GM21528 (cell line): ENCODE data around the gene ABCA4.

ENCODE experiments used
- ATAC-seq: cut with Tn5 transposase; IDR thresholded peaks from one replicate; pipeline ENCODE4 v1.9.1; 2021; ENCODE audit warnings: mild to moderate bottlenecking, moderate library complexity; ENCODE audit not compliant: unreplicated experiment, low FRiP score

ABCA4 gene

GRCh38 chr1:93988634-93989350, 132.2 kb downstream of the ABCA4 start:
- no peak for ATAC-seq

- ATAC-seq: no peak
Observed at GRCh38 chr1:93981274-93981667, 139.7 kb downstream of the ABCA4 start.

DNA sequence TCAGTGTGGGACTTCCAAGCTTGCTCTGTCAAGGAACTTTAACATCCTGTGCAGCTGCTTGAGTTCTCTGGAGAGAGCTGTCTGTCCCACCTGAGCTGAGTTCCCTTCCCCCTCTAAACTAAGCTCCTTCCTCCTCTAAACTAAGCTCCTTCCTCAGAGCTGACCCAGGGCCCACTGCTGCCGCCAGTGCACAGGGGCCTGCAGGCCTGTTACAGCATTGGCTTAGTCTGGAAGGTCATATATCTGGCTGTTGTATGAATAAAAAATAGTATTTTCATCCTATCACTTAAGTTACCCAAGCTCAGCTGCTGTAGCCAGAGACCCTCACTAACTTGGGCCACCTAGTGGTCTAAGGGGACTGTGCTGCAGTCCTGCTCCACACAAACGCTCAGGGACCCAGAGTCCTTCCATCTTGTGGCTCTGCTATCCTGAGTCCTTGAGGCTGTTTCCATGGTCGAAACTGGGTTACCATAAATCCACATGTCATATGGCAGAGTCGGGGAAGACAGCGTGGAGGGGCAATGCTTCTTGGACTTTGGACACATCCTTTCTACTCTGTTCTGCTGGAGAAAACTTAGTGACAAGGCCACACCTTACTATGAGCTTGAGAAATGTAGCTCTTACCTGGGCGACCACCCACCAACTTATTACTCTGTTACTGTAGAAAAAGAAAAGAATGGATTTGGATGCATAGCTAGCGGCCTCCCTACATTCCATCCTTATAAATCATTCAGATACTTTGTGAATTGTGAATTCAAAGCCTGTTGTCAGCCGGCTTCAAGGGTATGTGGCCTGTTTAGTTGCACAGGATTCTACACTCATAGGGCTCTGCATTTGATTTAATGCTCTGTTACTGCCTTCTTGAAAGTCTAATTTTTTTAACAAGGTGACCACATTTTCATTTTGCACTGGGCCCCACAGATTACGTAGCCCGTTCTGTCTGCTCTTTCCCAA, 140.4 kb downstream of the ABCA4 start:
- no peak for ATAC-seq

DNA sequence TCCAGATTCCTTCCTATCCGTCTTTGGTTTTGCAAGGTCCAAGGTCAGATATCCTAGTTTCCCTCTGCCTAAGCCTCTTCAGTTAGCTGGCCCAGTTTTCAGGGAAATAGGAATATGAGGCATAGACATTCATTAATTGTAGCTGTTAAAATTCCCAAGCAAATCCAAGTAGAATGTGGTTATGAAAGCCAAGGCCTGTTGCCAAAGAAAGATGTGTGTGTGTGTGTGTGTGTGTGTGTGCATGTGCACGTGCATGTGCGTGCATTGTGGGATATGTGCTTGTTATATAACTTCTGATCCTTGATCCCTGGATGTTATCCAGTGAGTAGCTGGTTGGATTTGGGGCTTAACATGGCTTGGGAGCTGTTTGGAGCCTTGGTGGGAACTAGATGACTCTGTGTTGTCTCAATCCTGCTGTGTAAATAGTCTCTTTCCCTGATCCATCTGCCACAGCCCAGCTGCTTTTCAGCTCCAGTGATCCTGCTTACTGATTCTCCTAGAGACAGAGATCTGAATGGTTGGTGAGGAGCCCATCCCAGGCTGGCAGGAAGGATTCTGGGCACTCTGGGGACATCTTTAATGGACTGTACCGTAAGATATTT, 141.1 kb downstream of the ABCA4 start:
- no peak for ATAC-seq

DNA sequence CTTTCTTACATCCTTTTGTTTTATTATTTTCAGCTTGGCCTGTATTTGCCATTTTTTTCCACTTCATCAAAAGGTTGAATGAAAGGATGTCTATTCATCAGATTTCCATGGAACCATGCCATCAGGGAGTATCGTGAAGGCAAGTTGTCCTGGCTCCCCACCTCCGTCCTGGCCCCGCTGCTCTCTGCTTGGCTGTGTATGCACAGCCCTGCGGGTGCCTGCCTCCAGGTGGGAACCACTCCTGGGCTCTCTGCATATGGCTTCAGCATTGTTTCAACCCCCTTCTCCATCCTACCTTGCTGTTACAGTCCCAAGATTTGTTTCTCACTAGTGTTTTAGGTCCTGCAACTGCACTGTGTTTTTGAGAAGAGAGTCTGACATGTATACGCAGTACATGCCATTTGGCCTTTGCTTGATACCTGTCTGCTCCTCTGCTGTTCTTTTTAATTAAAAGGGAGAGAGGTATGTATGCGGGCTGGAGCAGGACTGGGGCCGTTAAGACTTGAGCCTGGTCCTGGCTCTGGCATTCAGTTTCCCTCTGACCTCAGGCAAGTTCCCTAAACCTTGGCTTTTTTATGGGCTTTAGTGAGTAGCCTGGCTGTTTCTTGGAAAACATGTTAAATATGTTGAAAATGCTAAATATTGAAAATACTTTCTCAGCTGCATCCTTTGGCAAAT, 141.8 kb downstream of the ABCA4 start:
- ATAC-seq: no peak

DNA sequence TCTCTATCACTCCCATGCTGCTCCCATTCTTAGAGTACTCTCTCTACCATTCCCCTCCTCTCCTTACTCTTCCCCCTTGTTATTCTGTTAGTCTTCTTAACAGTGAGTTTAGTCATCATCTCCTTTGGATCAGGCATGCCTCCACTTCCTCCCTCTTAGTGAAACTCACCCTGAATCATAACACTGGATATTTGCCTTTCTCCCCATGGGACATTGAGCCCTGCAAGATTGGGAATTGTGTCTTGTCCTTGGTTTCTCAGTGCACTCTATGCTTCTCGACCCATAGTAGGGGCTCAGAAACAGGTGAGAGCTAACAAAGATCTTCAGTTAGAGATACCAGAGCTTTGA, 143.4 kb downstream of the ABCA4 start:
- no peak for ATAC-seq

DNA sequence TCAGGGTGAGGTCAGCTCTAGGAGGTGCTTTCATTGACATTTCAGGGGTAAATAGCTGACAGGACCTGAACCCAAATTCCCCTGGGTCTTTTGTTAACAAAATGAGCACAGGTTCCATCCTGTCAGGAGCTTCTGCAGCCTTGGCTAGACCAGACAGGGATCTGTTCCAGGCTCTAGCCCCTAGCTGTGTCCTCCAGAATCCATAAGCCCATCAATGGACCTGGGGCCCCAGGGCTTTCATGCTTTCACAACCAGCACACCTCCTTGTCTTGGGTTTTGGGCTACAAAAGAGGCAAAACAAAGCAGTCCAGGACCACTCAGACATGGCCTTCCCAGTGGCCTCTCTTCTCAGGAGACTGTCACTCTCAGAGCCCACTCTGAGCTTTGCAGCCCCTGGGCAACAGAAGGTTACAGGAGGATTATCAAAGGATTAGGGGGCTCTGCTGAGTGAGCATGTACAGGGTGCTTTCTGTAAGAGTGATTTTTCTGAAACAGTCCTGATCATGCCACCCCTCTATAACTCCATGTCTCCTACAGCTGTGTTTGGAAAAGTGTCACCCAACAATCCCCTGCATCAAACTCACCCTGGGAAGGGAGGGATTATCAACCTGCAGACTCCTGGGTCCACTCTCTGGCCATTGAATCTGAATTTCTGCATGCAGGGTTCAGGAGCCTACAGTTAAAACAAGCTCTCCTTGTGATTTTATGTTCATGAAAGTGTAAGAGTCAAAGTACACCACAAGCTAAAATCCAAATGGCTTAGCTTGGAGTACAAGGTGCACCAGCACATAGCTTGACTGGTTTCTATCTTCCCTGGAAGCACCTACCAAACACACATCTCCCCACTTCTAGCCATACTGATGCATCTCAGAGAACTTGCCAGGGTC, 144.0 kb downstream of the ABCA4 start:
- ATAC-seq: no peak

- no peak for ATAC-seq
Observed at GRCh38 chr1:93976291-93976690, 144.7 kb downstream of the ABCA4 start.

DNA sequence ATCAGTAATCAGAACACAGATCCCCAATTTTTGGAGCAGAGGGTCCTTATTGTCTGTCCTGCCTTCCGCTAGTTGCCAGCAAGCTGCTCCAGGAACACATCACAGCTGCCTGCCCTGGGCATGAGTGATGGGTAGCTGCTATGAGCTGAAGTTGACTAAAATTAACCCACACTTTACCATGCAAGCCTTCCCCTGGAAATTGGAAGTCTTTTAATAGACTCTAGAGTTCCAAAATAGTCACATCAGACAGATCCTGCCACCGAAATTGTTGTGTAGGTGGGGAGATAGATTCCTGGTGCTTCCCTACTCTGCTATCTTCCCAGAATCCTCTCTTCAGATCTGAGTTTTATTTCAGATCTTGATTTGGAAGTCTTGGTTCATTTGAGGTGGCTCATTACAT, 148.6 kb downstream of the ABCA4 start:
- ATAC-seq: no peak

DNA sequence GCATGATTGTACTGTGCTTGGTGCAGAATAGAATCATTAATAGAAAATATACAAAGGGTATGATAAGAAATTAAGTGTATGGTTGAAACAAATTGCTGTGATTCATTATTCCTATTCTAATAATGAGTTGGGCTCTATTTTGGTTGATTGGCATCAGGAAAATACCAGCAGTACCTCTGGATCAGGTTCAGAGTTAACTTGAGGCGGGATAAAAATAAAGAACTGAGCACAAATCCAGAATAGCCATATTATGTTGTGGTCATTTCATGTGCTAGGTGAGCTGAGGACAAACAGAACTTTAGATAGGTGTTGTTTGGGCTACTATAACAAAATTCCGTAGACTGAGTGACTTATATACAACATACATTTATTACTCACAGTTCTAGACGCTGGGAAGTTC, 151.1 kb downstream of the ABCA4 start:
- no peak for ATAC-seq

- ATAC-seq: no peak
Observed at GRCh38 chr1:93969371-93969770, 151.6 kb downstream of the ABCA4 start.

GRCh38 chr1:93967306-93967705, 153.6 kb downstream of the ABCA4 start:
- ATAC-seq: no peak

GRCh38 chr1:93965888-93966287, 155.1 kb downstream of the ABCA4 start:
- no peak for ATAC-seq

GRCh38 chr1:93965256-93965655, 155.7 kb downstream of the ABCA4 start:
- no peak for ATAC-seq

DNA sequence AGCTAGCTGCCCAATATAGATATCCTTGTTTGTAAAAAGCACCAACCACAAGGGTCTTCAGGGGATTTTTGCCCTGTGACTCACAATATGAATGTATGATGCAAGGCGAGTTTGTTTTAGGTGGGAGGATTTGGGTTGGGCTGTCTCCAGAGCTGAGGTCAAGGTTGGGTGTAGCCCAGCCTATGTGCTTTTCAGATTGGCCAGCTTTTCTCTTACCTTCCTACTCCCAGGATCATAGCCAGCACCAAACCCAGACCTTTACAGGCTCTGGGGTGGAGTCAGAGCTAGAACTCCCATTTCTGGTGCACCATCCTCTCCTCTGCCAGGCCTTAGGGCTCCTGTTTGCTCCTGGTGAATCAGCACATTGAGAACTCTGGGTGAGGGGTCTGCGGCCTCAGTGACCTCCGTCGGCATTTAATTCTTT, 156.2 kb downstream of the ABCA4 start:
- ATAC-seq: no peak

GRCh38 chr1:93964096-93964776, 156.7 kb downstream of the ABCA4 start:
- ATAC-seq: no peak

GRCh38 chr1:93963585-93963984, 157.4 kb downstream of the ABCA4 start:
- no peak for ATAC-seq

GRCh38 chr1:93961906-93962305, 159.0 kb downstream of the ABCA4 start:
- ATAC-seq: no peak

GRCh38 chr1:93961443-93961842, 159.5 kb downstream of the ABCA4 start:
- no peak for ATAC-seq
